Testis (tissue), 2 donors: ENCODE data around the gene ALDH1L1.

Experiments
- POLR2A ChIP-seq: fragments of 450-650 bp; IDR thresholded peaks from one replicate; pipeline ENCODE4 v1.6.1; 2017; ENCODE audit warnings: antibody characterized with exemption, mild to moderate bottlenecking, moderate library complexity
- TF ChIP-seq, protein P1 (sequence below), 3 experiments: fragments of 450-650 bp in 2 of 3; fragments of 200-600 bp in 1 of 3; sonication (generic) in 1 of 3; IDR thresholded peaks; one replicate each; pipeline ENCODE4 v1.5.1; 2016 to 2019; ENCODE audit warnings: antibody characterized with exemption in 3 of 3, mild to moderate bottlenecking in 2 of 3, moderate library complexity in 1 of 3

DNA sequence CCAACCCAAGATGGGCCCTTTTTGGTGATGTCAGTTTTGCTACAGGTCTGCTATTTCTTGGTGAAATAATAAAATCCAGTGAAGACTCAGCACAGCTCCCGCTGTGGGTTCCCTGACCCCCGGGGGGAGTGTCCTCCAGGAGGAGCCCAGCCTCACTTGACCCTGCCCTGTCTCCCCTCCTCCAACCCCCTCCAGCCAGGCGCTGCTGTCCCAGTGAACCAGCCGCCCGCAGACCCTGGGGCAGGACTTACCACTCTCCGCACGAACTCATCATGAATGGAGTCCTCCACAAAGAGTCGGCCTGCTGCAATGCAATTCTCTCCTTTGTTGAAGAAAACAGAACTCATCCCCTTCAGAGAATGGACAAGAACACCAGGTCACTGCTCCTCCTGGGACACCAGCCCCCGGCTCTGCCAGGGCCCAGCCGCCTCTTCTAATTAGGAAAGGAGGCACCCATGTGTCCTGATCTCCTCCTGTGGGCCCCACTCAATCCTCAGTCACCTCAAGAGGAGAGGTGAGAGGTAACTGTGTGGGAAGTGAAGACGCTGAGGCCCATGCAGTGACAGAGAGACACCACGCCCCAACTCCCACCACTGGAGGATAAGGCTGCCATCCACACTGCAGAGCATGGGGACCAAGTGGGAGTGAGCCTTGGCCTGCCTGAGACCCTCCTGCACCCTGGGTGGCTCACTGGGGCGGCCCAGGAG, 67.7 kb downstream of the ALDH1L1 start:
- TF ChIP-seq, protein P1, sequence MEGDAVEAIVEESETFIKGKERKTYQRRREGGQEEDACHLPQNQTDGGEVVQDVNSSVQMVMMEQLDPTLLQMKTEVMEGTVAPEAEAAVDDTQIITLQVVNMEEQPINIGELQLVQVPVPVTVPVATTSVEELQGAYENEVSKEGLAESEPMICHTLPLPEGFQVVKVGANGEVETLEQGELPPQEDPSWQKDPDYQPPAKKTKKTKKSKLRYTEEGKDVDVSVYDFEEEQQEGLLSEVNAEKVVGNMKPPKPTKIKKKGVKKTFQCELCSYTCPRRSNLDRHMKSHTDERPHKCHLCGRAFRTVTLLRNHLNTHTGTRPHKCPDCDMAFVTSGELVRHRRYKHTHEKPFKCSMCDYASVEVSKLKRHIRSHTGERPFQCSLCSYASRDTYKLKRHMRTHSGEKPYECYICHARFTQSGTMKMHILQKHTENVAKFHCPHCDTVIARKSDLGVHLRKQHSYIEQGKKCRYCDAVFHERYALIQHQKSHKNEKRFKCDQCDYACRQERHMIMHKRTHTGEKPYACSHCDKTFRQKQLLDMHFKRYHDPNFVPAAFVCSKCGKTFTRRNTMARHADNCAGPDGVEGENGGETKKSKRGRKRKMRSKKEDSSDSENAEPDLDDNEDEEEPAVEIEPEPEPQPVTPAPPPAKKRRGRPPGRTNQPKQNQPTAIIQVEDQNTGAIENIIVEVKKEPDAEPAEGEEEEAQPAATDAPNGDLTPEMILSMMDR (IDR thresholded peaks at IDR 0.05) = no peak
- TF ChIP-seq POLR2A = no peak
